K562 (cell line): ENCODE measurements around the gene ZNF334. TPM values are rescaled to one million over a fixed set of nuclear protein-coding genes. Genes with fewer than 3 reads are reported as not detected.

ENCODE experiments used
- ATAC-seq: fragments of 200-7000 bp; cut with Tn5 transposase; 3 replicates; pipeline ENCODE4 v1.9.1; 2020; ENCODE audit warnings: moderate library complexity
- BruUV-seq: library from RNA; stranded (reverse); fragments of 400-500 nt; replicated peaks from 2 replicates; lab custom pipeline; 2021; lab: Mats Ljungman, UMichigan
- CTCF ChIA-PET: fragments of 300-600 bp; formaldehyde crosslinking; extraction: SDS; loops from one replicate; lab custom pipeline; 2021; ENCODE audit warnings: low intra/inter-chr PET ratio; lab: Yijun Ruan, JAX
- POLR2A ChIA-PET: fragments of 300-600, 350-650 bp; sonication (Branson Sonifier 250); formaldehyde crosslinking; extraction: SDS; loops from one replicate; lab custom pipeline; 2021; ENCODE audit warnings: antibody characterized with exemption, inconsistent platforms; lab: Yijun Ruan, JAX
- DNase-seq, 4 experiments: peaks; one replicate each; pipeline versions ENCODE4 v3.0.0 to v3.0.0-alpha.2; 2011 to 2018; ENCODE audit warnings: low spot score in 3 of 4, mixed read lengths in 3 of 4; ENCODE audit errors: extremely low read depth in 1 of 4
- FAIRE-seq: peaks from 2 replicates; lab custom pipeline; 2011; peaks lifted over from hg19 to GRCh38; lab: Jason Lieb, UNC
- H2AFZ ChIP-seq: 2 replicates; pipeline ENCODE4 v1.6.0; 2011; ENCODE audit warnings: low read depth, low read length, control low read depth, inconsistent platforms
- H3K27ac ChIP-seq: fragments of 200-600 bp; 3 replicates; pipeline ENCODE4 v1.8.0; 2011; ENCODE audit warnings: low read depth, mild to moderate bottlenecking, control low read depth, inconsistent platforms, low read length, moderate library complexity, mixed read lengths; ENCODE audit errors: extremely low read depth
- H3K27me3 ChIP-seq, 2 experiments: fragments of 300-600 bp in 1 of 2; 2 replicates in 1 of 2; 3 replicates in 1 of 2; pipeline versions ENCODE4 v1.6.0 to v1.8.0; 2011; ENCODE audit warnings: inconsistent platforms in 2 of 2, low read length in 2 of 2, mild to moderate bottlenecking in 1 of 2, mixed read lengths in 1 of 2, moderate library complexity in 1 of 2; ENCODE audit not compliant: control insufficient read depth in 2 of 2, insufficient read depth in 2 of 2
- H3K36me3 ChIP-seq: fragments of 300-600 bp; 3 replicates; pipeline ENCODE4 v1.8.0; 2011; ENCODE audit warnings: mild to moderate bottlenecking, low read length, inconsistent platforms; ENCODE audit not compliant: control insufficient read depth, insufficient read depth
- H3K4me1 ChIP-seq, 2 experiments: fragments of 200-600 bp in 1 of 2; replicated peaks in 1 of 2; 2 replicates in 1 of 2; 3 replicates in 1 of 2; pipeline versions ENCODE4 v1.5.1 to v1.8.0; 2011; ENCODE audit warnings: inconsistent platforms in 2 of 2, low read length in 2 of 2, mild to moderate bottlenecking in 1 of 2, mixed read lengths in 1 of 2, moderate library complexity in 1 of 2; ENCODE audit not compliant: control insufficient read depth in 2 of 2, insufficient read depth in 2 of 2
- H3K4me2 ChIP-seq: 2 replicates; pipeline ENCODE4 v1.6.1; 2011; ENCODE audit warnings: low read length, control low read depth, inconsistent platforms, mixed read lengths; ENCODE audit not compliant: insufficient read depth
- H3K4me3 ChIP-seq: fragments of 200-600 bp; sonication (generic), shearing (Covaris generic); 2 replicates; pipeline ENCODE4 v1.5.1; 2016; ENCODE audit warnings: control low read depth, inconsistent platforms
- H3K79me2 ChIP-seq: fragments of 200-600 bp; 3 replicates; pipeline ENCODE4 v1.8.0; 2011; ENCODE audit warnings: low read length, inconsistent platforms; ENCODE audit not compliant: control insufficient read depth, insufficient read depth
- H3K9ac ChIP-seq, 2 experiments: 2 replicates each; pipeline versions ENCODE4 v1.6.0 to v1.6.1; 2011; ENCODE audit warnings: low read depth in 2 of 2, low read length in 2 of 2, control low read depth in 1 of 2, inconsistent platforms in 1 of 2, mild to moderate bottlenecking in 1 of 2, mixed read lengths in 1 of 2; ENCODE audit not compliant: insufficient read depth in 1 of 2
- H3K9me1 ChIP-seq: one replicate; pipeline ENCODE4 v1.6.0; 2011; ENCODE audit warnings: inconsistent platforms, mild to moderate bottlenecking, low read length, moderate library complexity; ENCODE audit not compliant: control insufficient read depth, insufficient read depth
- H3K9me3 ChIP-seq: replicated peaks from 2 replicates; pipeline ENCODE4 v1.5.1; 2011; ENCODE audit warnings: low read depth, low read length, inconsistent platforms; ENCODE audit not compliant: control insufficient read depth, insufficient read depth
- H4K20me1 ChIP-seq: replicated peaks from 2 replicates; pipeline ENCODE4 v1.6.1; 2011; ENCODE audit warnings: low read length, inconsistent platforms, mixed read lengths; ENCODE audit not compliant: control insufficient read depth, insufficient read depth
- DDX20 ChIP-seq: fragments of 450-650 bp; IDR thresholded peaks from 2 replicates; pipeline ENCODE4 v1.6.1; 2016; ENCODE audit warnings: missing genetic modification characterization, low read depth, mild to moderate bottlenecking, missing compliant biosample characterization, moderate library complexity
- GTF2E2 ChIP-seq: fragments of 200-800 bp; sonication (Bioruptor generic); IDR thresholded peaks from 2 replicates; pipeline ENCODE4 v1.6.1; 2016; ENCODE audit warnings: missing genetic modification characterization, missing compliant biosample characterization
- MTA3 ChIP-seq: fragments of 450-650 bp; formaldehyde crosslinking; IDR thresholded peaks from 2 replicates; pipeline ENCODE4 v1.6.1; 2017; ENCODE audit warnings: mild to moderate bottlenecking, borderline replicate concordance
- RAD51 ChIP-seq: fragments of 450-650 bp; IDR thresholded peaks from 2 replicates; pipeline ENCODE4 v1.7.1; 2016; ENCODE audit warnings: low read depth, mild to moderate bottlenecking, borderline replicate concordance
- RBM39 ChIP-seq: fragments of 200-400 bp; formaldehyde crosslinking; optimal IDR thresholded peaks from 2 replicates; pipeline ENCODE3; 2018; ENCODE audit warnings: low read depth, low read length
- RFX5 ChIP-seq: IDR thresholded peaks from 2 replicates; pipeline ENCODE4 v1.6.1; 2011; ENCODE audit warnings: low read depth, mild to moderate bottlenecking, improper control_type of control experiment, low read length
- ZBTB7A ChIP-seq: IDR thresholded peaks from 2 replicates; pipeline ENCODE4 v1.6.1; 2011; ENCODE audit warnings: low read depth, mild to moderate bottlenecking, low read length, moderate library complexity, borderline replicate concordance; ENCODE audit not compliant: control insufficient read depth
- WGBS: fragments of 100-300 bp; shearing (Covaris generic); methylation state at CpG from one replicate; pipeline ENCODE4 v1.1.6; 2016; ENCODE audit warnings: low coverage, mixed read lengths; ENCODE audit not compliant: insufficient coverage; ENCODE audit errors: missing lambda C conversion rate; 5-methylcytosine and 5-hydroxymethylcytosine counted together
- in situ Hi-C: fragments of 300-500 bp; cut with MboI; formaldehyde crosslinking; loops from 4 replicates; pipeline ENCODE4 v1.15.0; 2018; ENCODE audit warnings: inconsistent platforms, mixed read lengths
- intact Hi-C: fragments of 100-400 bp; cut with micrococcal nuclease; formaldehyde crosslinking; loops from 2 replicates; pipeline ENCODE4 v1.14.2; 2022
- polyA plus RNA-seq, 8 experiments: library from polyadenylated mRNA; depleted of rRNA in 4 of 8; stranded (reverse) in 5 of 8; unstranded in 3 of 8; fragments of >200 nt; fragmentation: Nextera tagmentation in 2 of 8; fragmentation: Illumina TruSeq in 1 of 8; extraction: Ambion mirVana in 2 of 8; extraction: Trizol in 1 of 8; gene quantifications; 2 replicates each; pipeline versions ENCODE4 v1.2.1 to v1.2.3, GENCODE V29; 2011 to 2014; ENCODE audit warnings: inconsistent platforms in 1 of 8, missing spikeins in 1 of 8
- total RNA-seq, 7 experiments: library from RNA; depleted of rRNA in 6 of 7; stranded (reverse); fragments of >200 nt in 6 of 7; fragmentation: Illumina TruSeq in 2 of 7; extraction: Trizol in 2 of 7; gene quantifications; 2 replicates each; pipeline versions ENCODE4 v1.2.1 to v1.2.3, GENCODE V29; 2011 to 2021; ENCODE audit warnings: low replicate concordance in 1 of 7
- TF ChIP-seq, protein P1 (sequence below): IDR thresholded peaks from 2 replicates; pipeline ENCODE4 v1.6.1; 2011; ENCODE audit not compliant: insufficient read length; ENCODE audit errors: extremely low read depth
- TF ChIP-seq, protein P2 (sequence below): fragments of 450-650 bp; IDR thresholded peaks from 2 replicates; pipeline ENCODE4 v1.6.1; 2016; ENCODE audit warnings: low read depth
- TF ChIP-seq, protein P3 (sequence below): fragments of 250-450 bp; sonication (Bioruptor Pico); IDR thresholded peaks from 2 replicates; pipeline ENCODE4 v1.4.0; 2020; ENCODE audit warnings: mild to moderate bottlenecking

ZNF334 gene
- total and polyA plus RNA-seq, 9 of the 15 experiments (the other 6 are each of a cell fraction or from before 2014, with no cell fraction given) = 0.06 to 0.27 (median 0.21) TPM; not detected in 1

DNA sequence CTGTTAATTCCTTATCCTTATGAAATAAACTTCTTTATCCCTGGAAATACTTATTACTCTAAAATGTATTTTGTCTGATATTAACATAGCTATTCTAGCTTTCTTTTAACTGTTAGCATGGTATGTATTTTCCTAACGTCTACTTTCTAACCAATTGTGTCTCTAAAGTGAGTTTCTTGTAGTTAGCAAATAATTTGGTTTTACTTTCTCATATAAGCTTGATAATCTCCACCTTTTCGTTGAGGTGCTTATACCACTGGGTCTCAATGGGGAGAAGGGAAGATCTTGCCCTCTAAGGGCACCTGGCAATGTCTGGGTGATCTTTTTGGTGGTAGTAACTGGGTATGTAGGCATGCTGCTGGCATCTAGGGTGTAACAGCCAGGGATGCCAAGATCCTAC, 25.7 kb downstream of the ZNF334 start:
- Histone ChIP-seq H3K9ac (no peak overlapping the region), H3K27me3 (peaks cover 4 to 7% of the 10 kb centered on the region in 2 experiments; a peak in 3 of 5 replicates), H3K9me3 (no peaks in the 10 kb centered on the region), H3K79me2 (no peaks in the 10 kb centered on the region), H3K4me1 (no peaks in the 10 kb centered on the region), H3K36me3 (no peaks in the 10 kb centered on the region), H3K27ac (no peak overlapping the region), H3K9me1 (no peaks in the 10 kb centered on the region), H4K20me1 (no peaks in the 10 kb centered on the region), H2AFZ (no peak overlapping the region), H3K4me2 (no peak overlapping the region), H3K4me3 (no peak overlapping the region)
- ChIA-PET POLR2A (interaction anchor here (0.8 to 1.1 kb wide), 2 partner anchors 10 to 86 kb away, joined by 3 read pairs; no protein-coding TSS in a partner anchor), CTCF (no interaction called here)
- intact Hi-C loops = no loop called here
- BruUV-seq = no TSS peak
- DNase-seq = no peak
- 0% methylated on average over 2 of the region's 2 CpGs for WGBS
- ATAC-seq = no peak
- FAIRE-seq = no peak
- in situ Hi-C loops = no loop called here
- TF ChIP-seq ZBTB7A (no peak), RBM39 (no peak), GTF2E2 (tag) (no peak), RFX5 (no peak), DDX20 (tag) (no peak), MTA3 (no peak), RAD51 (no peak)
- TF ChIP-seq, protein P1, sequence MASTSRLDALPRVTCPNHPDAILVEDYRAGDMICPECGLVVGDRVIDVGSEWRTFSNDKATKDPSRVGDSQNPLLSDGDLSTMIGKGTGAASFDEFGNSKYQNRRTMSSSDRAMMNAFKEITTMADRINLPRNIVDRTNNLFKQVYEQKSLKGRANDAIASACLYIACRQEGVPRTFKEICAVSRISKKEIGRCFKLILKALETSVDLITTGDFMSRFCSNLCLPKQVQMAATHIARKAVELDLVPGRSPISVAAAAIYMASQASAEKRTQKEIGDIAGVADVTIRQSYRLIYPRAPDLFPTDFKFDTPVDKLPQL = no peak
- TF ChIP-seq, protein P2, sequence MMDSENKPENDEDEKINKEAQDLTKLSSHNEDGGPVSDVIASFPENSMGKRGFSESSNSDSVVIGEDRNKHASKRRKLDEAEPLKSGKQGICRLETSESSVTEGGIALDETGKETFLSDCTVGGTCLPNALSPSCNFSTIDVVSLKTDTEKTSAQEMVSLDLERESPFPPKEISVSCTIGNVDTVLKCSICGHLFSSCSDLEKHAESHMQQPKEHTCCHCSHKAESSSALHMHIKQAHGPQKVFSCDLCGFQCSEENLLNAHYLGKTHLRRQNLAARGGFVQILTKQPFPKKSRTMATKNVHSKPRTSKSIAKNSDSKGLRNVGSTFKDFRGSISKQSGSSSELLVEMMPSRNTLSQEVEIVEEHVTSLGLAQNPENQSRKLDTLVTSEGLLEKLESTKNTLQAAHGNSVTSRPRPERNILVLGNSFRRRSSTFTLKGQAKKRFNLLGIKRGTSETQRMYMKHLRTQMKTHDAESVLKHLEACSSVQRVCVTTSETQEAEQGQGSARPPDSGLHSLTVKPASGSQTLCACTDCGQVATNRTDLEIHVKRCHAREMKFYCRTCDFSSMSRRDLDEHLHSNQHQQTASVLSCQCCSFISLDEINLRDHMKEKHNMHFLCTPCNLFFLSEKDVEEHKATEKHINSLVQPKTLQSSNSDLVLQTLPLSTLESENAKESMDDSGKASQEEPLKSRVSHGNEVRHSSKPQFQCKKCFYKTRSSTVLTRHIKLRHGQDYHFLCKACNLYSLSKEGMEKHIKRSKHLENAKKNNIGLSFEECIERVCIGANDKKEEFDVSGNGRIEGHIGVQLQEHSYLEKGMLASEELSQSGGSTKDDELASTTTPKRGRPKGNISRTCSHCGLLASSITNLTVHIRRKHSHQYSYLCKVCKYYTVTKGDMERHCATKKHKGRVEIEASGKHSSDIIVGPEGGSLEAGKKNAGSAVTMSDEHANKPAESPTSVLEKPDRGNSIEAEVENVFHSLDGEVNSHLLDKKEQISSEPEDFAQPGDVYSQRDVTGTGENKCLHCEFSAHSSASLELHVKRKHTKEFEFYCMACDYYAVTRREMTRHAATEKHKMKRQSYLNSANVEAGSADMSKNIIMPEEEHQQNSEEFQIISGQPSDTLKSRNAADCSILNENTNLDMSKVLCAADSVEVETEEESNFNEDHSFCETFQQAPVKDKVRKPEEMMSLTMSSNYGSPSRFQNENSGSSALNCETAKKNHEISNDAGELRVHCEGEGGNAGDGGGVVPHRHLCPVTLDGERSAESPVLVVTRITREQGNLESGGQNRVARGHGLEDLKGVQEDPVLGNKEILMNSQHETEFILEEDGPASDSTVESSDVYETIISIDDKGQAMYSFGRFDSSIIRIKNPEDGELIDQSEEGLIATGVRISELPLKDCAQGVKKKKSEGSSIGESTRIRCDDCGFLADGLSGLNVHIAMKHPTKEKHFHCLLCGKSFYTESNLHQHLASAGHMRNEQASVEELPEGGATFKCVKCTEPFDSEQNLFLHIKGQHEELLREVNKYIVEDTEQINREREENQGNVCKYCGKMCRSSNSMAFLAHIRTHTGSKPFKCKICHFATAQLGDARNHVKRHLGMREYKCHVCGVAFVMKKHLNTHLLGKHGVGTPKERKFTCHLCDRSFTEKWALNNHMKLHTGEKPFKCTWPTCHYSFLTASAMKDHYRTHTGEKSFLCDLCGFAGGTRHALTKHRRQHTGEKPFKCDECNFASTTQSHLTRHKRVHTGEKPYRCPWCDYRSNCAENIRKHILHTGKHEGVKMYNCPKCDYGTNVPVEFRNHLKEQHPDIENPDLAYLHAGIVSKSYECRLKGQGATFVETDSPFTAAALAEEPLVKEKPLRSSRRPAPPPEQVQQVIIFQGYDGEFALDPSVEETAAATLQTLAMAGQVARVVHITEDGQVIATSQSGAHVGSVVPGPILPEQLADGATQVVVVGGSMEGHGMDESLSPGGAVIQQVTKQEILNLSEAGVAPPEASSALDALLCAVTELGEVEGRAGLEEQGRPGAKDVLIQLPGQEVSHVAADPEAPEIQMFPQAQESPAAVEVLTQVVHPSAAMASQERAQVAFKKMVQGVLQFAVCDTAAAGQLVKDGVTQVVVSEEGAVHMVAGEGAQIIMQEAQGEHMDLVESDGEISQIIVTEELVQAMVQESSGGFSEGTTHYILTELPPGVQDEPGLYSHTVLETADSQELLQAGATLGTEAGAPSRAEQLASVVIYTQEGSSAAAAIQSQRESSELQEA = no peak
- TF ChIP-seq, protein P3, sequence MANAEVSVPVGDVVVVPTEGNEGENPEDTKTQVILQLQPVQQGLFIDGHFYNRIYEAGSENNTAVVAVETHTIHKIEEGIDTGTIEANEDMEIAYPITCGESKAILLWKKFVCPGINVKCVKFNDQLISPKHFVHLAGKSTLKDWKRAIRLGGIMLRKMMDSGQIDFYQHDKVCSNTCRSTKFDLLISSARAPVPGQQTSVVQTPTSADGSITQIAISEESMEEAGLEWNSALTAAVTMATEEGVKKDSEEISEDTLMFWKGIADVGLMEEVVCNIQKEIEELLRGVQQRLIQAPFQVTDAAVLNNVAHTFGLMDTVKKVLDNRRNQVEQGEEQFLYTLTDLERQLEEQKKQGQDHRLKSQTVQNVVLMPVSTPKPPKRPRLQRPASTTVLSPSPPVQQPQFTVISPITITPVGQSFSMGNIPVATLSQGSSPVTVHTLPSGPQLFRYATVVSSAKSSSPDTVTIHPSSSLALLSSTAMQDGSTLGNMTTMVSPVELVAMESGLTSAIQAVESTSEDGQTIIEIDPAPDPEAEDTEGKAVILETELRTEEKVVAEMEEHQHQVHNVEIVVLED (CRISPR knock-in tag) = no peak
